Ammon's horn (tissue), 1 donor: ENCODE data around the gene LTO1.
"Not testable (repeated sequence)": the region's sequence is repeated elsewhere in the genome, so short reads cannot be mapped to it uniquely, and the experiment has no call there.

Experiments
- DNase-seq: peaks from one replicate; pipeline ENCODE4 v3.0.0-alpha.2; 2016; ENCODE audit warnings: low spot score

LTO1 gene

DNA sequence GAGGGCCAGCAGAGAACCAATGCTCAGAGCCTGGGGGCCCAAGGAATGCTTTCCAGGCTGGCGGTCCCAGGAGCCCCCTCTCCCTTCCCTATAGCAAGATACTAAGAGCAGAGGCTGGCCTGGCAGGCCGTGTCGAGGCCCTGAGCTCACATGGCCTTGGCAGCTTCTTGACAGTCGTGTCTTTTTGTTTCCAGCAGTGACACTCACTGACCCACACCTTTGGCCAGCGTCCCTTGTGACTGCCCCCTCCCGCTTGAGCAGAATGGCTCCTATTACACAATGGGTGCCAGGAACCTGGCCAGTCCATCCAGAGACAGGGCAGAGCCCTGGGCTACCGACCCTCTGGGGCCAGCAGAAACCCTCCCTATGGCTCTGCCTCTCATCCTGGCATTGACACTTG lies 40.6 kb downstream of the LTO1 start:
- no peak for DNase-seq

- DNase-seq: no peak
Measured at GRCh38 chr11:69634069-69634468, 41.1 kb downstream of the LTO1 start.

DNA sequence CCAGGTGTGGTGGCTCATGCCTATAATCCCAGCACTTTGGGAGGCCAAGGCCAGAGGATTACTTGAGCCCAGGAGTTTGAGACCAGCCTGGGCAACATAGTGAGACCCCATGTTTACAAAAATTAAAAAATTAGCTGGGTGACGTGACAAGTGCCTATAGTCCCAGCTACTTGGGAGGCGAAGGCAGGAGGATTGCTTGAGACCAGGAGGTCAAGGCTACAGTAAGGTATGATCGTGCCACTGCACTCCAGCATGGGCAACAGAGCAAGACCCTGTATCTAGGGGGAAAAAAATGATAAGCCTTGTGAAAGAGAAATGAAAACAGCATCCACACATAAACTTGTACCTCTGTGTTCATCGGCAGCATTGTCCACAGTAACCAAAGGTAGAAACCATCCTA lies 42.3 kb downstream of the LTO1 start:
- DNase-seq: no peak

DNA sequence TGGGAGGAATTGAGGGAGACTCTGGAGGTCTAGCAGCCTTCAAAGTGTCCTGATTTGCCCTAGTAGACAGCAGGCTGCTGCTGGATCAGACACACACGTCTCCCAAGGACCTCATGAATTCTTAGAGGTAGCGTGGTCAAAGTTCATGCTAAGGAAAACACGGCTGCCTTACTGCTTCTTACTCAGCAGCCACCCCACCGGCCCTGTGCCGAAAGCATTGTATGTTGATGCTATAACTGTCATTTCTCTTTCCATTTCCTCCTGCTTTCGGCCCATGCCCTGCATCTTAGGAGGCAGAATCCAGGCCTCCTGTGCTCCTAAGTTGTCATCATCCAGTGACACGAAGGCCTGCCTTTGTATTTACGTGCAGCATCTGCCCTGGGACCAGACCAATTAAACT lies 44.7 kb downstream of the LTO1 start:
- DNase-seq: no peak

GRCh38 chr11:69630017-69630416 lies 45.1 kb downstream of the LTO1 start:
- no peak for DNase-seq

DNA sequence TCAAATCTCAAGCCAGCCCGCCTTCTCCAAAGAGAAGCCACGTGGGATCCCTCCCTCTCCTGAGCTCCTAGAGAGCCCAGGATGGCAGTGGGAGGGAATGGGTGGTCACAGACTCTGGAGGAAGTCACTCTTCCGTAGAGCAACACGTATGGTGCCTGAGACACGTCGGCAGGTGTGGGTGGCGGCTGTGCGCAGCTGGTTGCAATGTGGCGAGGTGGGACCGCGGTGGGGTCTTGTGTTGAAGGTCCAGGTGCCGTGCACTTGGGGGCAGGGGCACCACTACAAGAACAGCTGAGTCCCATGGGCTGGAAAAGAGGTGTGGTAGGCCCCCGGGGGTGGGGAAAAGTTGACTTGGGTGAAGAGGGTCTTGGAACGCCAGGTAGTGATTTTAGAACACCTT lies 47.6 kb downstream of the LTO1 start:
- DNase-seq: no peak

GRCh38 chr11:69625476-69625875 lies 49.7 kb downstream of the LTO1 start:
- DNase-seq: no peak

DNA sequence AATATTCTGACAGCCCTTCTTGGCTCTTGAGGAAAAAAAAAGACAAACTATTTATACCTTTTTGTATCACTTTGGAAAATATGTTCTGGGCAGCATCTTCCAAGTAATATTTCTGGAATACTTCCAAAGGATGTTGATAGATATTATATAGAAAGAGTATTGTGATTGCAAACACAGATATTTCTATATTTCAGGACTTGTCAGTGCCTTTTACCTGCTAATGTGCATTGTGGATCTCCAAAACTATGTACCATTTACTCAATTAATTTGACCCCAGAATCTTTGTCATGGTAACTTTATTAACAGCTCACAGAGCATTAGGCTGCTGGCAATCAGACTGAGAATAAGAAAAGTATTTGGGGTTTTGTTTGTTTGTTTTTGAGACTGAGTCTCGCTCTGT lies 50.9 kb downstream of the LTO1 start:
- DNase-seq: no peak

- DNase-seq: not testable (repeated sequence)
Measured at GRCh38 chr11:69622097-69622681, 53.0 kb downstream of the LTO1 start.

GRCh38 chr11:69620683-69621290 lies 54.4 kb downstream of the LTO1 start:
- DNase-seq: no peak

GRCh38 chr11:69618237-69618636 lies 56.9 kb downstream of the LTO1 start:
- no peak for DNase-seq

DNA sequence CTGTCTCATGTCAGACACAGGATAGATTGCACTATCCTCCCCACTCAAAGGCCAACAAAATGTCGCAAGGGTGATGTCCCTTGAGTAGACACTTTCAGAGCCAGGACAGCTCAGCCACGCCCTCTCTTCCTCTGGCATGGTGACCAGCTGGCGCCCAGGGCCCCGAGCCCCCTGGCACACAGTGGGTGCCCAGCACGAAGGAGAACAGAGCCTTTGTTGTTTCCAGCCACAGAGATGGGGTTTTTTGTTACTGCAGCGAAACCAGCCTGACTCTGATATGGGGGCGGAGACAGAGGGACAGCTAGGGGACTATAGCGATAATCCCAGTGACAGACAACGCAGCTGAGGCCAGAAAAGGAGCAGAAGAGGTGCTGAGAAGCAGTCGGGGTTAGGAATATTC lies 57.5 kb downstream of the LTO1 start:
- no peak for DNase-seq

- no peak for DNase-seq
Measured at GRCh38 chr11:69617220-69617619, 57.9 kb downstream of the LTO1 start.
